Embryonic facial prominence (tissue), 1 donor: ENCODE data around the gene SUSD3.

Experiments
- DNase-seq: peaks from one replicate; pipeline ENCODE4 v3.0.0-alpha.2; 2016; ENCODE audit errors: extremely low spot score

The SUSD3 gene

GRCh38 chr9:93076101-93076791 is 17.7 kb downstream of the SUSD3 start:
- no peak for DNase-seq

GRCh38 chr9:93076792-93077128 is 18.3 kb downstream of the SUSD3 start:
- DNase-seq = no peak

GRCh38 chr9:93077367-93077766 is 18.9 kb downstream of the SUSD3 start:
- DNase-seq = no peak

GRCh38 chr9:93077811-93078210 is 19.3 kb downstream of the SUSD3 start:
- no peak for DNase-seq

- DNase-seq = no peak
Measured at GRCh38 chr9:93079371-93079770, 20.9 kb downstream of the SUSD3 start.

GRCh38 chr9:93080406-93080805 is 21.9 kb downstream of the SUSD3 start:
- no peak for DNase-seq

- DNase-seq = no peak
Measured at GRCh38 chr9:93081081-93081529, 22.6 kb downstream of the SUSD3 start.

GRCh38 chr9:93081931-93082330 is 23.4 kb downstream of the SUSD3 start:
- DNase-seq = no peak

GRCh38 chr9:93082841-93083411 is 24.4 kb downstream of the SUSD3 start:
- no peak for DNase-seq

- no peak for DNase-seq
Measured at GRCh38 chr9:93083592-93084470, 25.3 kb downstream of the SUSD3 start.

- DNase-seq = no peak
Measured at GRCh38 chr9:93084471-93084881, 26.0 kb downstream of the SUSD3 start.

- DNase-seq = no peak
Measured at GRCh38 chr9:93085676-93086075, 27.2 kb downstream of the SUSD3 start.

- DNase-seq = no peak
Measured at GRCh38 chr9:93086447-93087224, 28.1 kb downstream of the SUSD3 start.

GRCh38 chr9:93087971-93088655 is 29.6 kb downstream of the SUSD3 start:
- no peak for DNase-seq

- no peak for DNase-seq
Measured at GRCh38 chr9:93088656-93089015, 30.1 kb downstream of the SUSD3 start.

- DNase-seq = no peak
Measured at GRCh38 chr9:93089024-93089423, 30.5 kb downstream of the SUSD3 start.

- no peak for DNase-seq
Measured at GRCh38 chr9:93089481-93089991, 31.0 kb downstream of the SUSD3 start.

GRCh38 chr9:93090091-93090655 is 31.7 kb downstream of the SUSD3 start:
- DNase-seq = no peak

GRCh38 chr9:93091056-93091452 is 32.6 kb downstream of the SUSD3 start:
- DNase-seq = no peak

- DNase-seq = no peak
Measured at GRCh38 chr9:93091453-93092081, 33.1 kb downstream of the SUSD3 start.
